NCI-H82 (cell line): ENCODE measurements around the gene ANKRD33.
A peak's percentile ranks its signal among the peaks of the same experiment; 100 is the strongest.

Source experiments
- DNase-seq: peaks from one replicate; lab custom pipeline; 2025; lab: John Stamatoyannopoulos, UW

The ANKRD33 gene

GRCh38 chr12:51917746-51918453 is 30.0 kb downstream of the ANKRD33 start:
- peak; percentile 81 for DNase-seq

DNA sequence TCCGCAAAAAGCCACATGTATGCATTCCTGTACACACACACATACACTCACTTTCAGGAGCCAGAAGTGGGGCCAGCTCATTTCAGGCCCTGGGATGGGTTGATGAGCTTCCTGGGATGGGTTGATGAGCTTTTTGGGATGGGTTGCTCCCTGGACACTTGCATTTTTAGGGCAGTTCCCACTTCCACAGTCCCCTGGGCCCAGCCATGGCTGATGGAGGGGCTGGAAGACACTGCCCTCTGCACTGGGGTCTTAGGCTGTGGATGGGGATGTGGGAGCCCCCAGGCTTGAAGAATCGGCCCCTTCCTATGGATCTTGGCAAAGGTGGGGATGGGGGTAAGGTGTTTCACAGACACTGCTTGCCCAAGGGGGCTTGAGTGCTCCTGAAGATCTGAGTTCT is 32.1 kb downstream of the ANKRD33 start:
- no peak for DNase-seq

- DNase-seq: peak; percentile 68
Measured at GRCh38 chr12:51921017-51921725, 33.3 kb downstream of the ANKRD33 start.

- DNase-seq: no peak
Measured at GRCh38 chr12:51922146-51922545, 34.2 kb downstream of the ANKRD33 start.

DNA sequence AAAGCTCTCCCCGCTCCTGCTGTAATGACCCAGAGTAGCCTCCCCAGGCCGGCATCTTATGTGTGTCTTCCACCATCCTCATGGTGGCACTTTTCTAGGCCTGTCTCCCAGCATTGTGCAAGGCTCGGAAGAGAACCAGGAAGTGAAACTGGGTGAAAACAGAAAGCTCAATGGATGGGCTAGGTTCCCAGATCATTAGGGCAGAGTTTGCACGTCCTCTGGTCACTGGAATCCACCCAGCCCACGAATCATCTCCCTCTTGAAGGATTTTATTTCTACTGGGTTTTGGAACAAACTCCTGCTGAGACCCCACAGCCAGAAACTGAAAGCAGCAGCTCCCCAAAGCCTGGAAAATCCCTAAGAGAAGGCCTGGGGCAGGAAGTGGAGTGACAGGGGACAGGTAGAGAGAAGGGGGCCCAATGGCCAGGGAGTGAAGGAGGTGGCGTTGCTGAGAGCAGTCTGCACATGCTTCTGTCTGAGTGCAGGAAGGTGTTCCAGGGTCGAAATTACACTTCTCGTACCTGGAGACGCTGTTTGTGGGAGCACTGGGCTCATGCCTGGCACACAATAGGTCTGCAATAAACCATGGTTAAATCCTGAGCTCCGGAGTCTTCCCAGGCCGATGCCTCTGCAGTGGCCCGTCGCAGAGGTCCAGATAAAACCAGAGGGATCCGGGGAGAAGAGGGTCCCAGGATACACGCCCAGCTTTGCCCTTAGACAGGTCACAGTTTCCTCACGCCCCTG is 35.0 kb downstream of the ANKRD33 start:
- no peak for DNase-seq

- peak; percentile 60 for DNase-seq
Measured at GRCh38 chr12:51923506-51924365, 35.8 kb downstream of the ANKRD33 start.

DNA sequence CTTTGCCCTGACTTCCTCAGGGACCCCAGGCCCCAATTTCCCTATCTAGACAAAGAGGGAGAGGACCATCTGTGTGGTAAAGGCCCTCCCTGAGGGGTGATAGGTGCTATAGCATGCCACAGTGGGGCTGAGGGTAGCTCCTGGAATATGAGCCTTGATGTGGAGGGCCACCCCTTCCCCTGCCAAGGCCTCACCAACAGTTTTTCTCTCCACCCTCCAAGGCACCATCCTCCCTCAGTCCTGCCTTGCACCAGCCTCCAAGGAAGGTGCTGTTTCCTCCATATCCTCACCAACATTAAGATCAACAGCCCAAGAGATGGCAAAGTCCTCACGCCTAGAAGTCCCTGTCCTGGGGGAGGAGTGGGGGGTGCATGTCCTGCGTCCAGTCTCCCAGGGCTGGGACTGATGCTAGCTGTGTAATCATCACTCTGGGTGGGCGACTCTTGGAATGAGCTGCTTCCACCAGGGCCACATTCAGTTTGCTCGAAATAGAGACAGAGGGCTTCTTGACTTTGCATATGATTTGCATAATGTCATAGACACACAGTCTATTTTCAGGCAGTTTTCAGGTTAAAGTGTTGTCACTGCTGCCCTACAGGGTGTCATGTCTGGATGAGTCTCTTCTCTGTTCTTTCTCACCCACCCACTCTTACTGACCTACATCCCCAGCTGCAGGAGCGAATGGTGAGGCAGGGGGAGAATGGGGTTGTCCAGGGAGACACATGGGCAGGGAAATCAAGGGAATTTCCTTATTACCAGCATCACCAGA is 36.8 kb downstream of the ANKRD33 start:
- no peak for DNase-seq

DNA sequence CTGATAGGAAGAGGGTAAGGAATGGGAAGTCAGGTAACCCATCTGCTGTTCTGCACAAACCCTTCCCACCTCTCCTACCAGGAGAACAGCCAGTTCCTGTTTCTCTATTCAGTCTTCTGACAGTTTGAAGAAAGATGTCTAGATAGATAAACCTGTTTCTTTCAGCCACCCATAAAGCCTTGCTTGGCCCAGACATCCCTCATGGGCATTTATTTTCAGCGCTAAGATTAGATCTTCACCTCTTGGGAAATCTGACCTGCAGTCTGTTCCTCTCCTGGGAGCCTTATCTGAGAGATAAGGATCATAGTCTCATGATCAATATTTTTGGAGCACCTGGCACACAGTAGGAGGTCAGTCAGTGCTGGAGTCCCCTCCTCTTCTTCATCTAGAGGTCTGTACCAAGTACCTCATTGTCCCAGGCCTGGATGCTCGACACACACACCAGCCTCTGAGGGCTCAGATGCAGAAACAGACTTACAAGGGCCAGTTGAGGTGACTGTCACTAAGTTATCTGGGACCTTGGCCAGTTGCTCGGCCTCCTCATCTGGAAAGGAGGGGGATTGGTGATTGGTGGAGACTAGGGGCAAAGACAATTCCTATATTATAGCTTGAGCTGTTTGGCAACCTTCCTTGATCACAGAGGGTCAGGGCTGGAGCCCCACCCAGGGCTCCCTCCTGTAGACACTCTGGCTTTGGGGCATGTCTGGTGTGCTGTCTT is 37.6 kb downstream of the ANKRD33 start:
- DNase-seq: no peak

DNA sequence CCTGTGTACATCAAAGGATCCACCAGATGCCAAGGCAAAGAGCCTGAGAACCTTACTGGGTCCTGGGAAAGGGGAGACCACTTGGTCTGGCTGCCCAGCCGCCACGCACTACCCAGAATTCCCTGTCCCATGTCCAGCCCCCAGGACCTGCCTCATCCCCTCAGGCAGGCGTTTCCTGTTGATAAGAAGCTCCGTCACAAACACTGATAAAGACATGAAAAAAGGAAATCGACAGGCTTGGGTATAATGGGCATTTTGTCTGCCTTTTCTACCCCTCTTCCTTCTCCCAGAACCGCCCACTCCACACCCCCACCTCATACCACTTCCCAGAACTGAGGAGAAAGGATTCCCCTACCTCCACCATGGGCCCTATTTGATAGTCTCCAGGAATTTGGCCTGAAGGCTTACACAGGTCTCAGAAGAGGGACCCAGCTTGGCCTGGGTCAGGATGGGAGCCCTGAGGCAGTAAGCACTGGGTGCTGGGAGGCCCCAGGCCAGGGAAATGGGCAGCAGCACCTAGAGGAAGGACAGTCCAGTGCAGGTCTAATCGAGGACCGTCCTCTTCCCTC is 38.2 kb downstream of the ANKRD33 start:
- DNase-seq: no peak

- DNase-seq: peak; percentile 58
Measured at GRCh38 chr12:51926718-51927117, 38.8 kb downstream of the ANKRD33 start.

- DNase-seq: no peak
Measured at GRCh38 chr12:51932218-51933076, 44.5 kb downstream of the ANKRD33 start.

DNA sequence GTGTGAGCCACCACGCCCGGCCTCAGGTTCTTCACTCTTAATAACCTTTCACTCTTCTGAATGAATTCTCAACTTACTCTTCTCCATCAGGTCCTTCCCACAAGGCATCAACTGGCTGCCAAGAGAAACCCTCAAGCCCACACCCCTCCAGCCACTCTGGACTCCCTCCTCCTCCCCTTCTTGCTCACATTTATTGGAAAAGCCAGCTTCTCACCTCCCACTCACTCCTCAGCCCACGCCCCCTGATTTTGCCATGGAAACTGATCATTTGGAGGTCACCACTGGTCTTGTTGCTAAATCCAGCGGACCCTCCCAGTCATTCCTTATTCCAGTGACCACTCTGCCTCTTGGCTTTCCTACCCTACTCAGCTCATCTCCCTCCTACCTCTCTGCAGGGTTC is 46.2 kb downstream of the ANKRD33 start:
- no peak for DNase-seq

DNA sequence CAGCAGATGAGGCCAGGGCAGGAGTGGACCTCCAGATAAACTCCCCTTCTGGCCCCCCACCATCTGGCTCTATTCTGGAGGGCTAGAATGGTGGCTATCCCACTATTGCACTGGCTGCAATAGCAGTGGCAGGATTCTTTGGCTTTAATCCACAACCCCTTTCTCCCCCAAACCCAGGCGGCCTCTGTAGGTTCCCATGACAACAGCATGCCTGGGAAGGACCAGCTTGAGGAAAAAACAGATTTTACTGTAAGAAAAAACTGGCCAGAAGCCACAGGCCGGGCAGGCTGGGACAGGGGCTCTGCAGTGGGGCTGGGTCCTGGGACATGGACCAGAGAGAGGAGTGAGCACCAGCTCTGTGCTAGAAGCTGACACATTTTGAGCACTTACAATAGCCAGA is 50.0 kb downstream of the ANKRD33 start:
- peak; percentile 53 for DNase-seq

DNA sequence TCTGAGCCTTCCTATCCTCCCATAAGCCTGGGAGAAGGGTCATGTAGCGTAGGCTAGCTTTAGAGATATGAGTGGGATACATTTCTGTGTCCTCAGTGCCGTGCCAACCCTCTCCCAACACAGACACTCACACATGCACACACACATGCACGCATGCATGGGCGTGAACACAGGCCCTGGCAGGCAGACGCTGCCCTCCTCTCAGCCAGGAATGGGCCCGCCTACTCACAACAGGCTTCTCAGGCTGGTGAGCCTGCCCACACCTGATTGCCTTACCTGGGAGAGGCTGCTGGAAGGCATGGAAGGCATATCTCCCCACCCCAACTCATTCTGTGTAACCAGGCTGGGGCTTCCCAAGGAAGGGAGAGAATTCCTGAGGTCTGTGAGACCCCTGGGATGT is 50.8 kb downstream of the ANKRD33 start:
- no peak for DNase-seq

DNA sequence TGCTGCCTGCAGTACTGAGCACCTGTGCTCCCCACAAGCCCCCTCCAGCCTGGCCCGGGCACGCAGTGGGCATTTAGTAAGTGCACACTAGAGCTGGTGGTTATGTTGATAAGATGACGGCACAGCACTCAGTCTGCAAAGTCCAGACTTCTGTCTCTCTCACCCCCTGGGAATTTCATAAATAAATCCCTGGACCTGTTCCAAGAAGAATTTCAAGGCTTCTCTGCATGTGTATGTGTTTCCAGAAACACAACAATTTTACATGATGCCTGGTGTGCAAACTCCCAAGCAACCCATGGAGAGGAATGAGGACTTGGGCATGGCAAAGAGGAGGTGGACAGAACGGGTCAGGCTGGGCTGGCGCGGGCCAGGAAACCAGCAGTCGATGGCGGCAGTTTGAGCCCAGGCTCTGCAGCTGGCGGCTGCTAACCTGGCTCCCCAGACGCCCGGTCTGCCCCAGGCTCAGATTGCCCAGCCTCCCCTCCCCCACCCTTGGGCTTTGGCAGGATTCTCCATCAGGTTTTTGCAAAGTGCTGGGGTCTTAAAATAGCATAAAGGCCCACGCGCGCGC is 53.2 kb downstream of the ANKRD33 start:
- peak; percentile 76 for DNase-seq
